HEK293T (cell line): Measurements from ENCODE around the gene GPX4.

Experiments
- CTCF ChIA-PET: fragments of 350-600 bp; formaldehyde crosslinking; extraction: SDS; loops from one replicate; lab custom pipeline; 2021; ENCODE audit warnings: antibody characterized with exemption, inconsistent platforms; lab: Yijun Ruan, JAX
- POLR2A ChIA-PET: fragments of 350-600 bp; formaldehyde crosslinking; extraction: SDS; loops from one replicate; lab custom pipeline; 2020; ENCODE audit warnings: antibody characterized with exemption, inconsistent platforms; lab: Yijun Ruan, JAX
- DNase-seq: peaks from one replicate; pipeline ENCODE4 v3.0.0; 2012; ENCODE audit warnings: mixed read lengths; ENCODE audit errors: extremely low spot score
- ARNT ChIP-seq: fragments of 450-650 bp; IDR thresholded peaks from 2 replicates; pipeline ENCODE4 v1.6.1; 2017; ENCODE audit warnings: mild to moderate bottlenecking
- BHLHE40 ChIP-seq: fragments of 450-650 bp; IDR thresholded peaks from 2 replicates; pipeline ENCODE4 v1.6.1; 2016; ENCODE audit warnings: mild to moderate bottlenecking, moderate library complexity, borderline replicate concordance
- CTBP1 ChIP-seq: fragments of 450-650 bp; IDR thresholded peaks from 2 replicates; pipeline ENCODE4 v1.6.1; 2016; ENCODE audit warnings: borderline replicate concordance
- ELF4 ChIP-seq: fragments of 450-650 bp; IDR thresholded peaks from 2 replicates; pipeline ENCODE4 v1.6.1; 2017; ENCODE audit warnings: antibody characterized with exemption
- FOXA1 ChIP-seq: fragments of 450-650 bp; IDR thresholded peaks from 2 replicates; pipeline ENCODE4 v1.6.1; 2016; ENCODE audit warnings: mild to moderate bottlenecking
- FOXK2 ChIP-seq: fragments of 450-650 bp; IDR thresholded peaks from 2 replicates; pipeline ENCODE4 v1.6.1; 2016; ENCODE audit warnings: mild to moderate bottlenecking
- FOXM1 ChIP-seq: fragments of 450-650 bp; IDR thresholded peaks from 2 replicates; pipeline ENCODE4 v1.6.1; 2017; ENCODE audit warnings: mild to moderate bottlenecking, borderline replicate concordance
- HDGF ChIP-seq: fragments of 450-650 bp; IDR thresholded peaks from 2 replicates; pipeline ENCODE4 v1.6.1; 2017; ENCODE audit warnings: antibody characterized with exemption, borderline replicate concordance
- L3MBTL2 ChIP-seq: fragments of 450-650 bp; conservative IDR thresholded peaks from 2 replicates; pipeline ENCODE4 v1.6.1; 2016; ENCODE audit warnings: mild to moderate bottlenecking
- LEF1 ChIP-seq: fragments of 450-650 bp; IDR thresholded peaks from 2 replicates; pipeline ENCODE4 v1.6.1; 2017; ENCODE audit warnings: mild to moderate bottlenecking, borderline replicate concordance
- NFRKB ChIP-seq: fragments of 450-650 bp; IDR thresholded peaks from 2 replicates; pipeline ENCODE4 v1.6.1; 2016; ENCODE audit warnings: mild to moderate bottlenecking, moderate library complexity
- SP1 ChIP-seq: fragments of 450-650 bp; IDR thresholded peaks from 2 replicates; pipeline ENCODE4 v1.6.1; 2017
- TARDBP ChIP-seq: fragments of 450-650 bp; IDR thresholded peaks from 2 replicates; pipeline ENCODE4 v1.6.1; 2016
- ZNF384 ChIP-seq: fragments of 450-650 bp; IDR thresholded peaks from 2 replicates; pipeline ENCODE4 v1.6.1; 2016
- TF ChIP-seq, protein P1 (sequence below): fragments of 450-650 bp; IDR thresholded peaks from 2 replicates; pipeline ENCODE4 v1.6.1; 2016

Gene GPX4

DNA sequence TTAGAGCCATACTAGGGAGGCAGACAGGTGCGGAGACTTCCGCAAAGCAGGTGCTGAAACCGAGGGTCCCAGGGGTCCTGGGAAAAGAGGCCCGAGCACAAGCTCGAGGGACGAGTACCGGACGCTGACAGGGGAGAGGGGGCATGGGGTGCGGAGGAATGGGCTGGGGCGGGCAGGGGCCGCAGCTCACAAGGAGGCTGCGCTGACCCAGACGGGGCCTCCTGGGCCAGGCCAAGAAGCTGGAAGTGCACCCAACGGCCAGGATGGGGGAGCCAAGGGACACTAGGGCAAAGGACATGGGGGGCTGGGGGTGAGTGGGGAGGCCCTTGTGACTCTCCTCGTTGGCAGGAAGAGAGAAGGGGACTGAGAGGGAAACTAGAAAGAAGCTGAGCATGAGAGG, 10.5 kb upstream of the GPX4 start:
- ChIA-PET POLR2A (interaction anchor here (1.6 to 1.7 kb wide), 2 partner anchors 8 to 175 kb away, joined by 6 to 11 read pairs; no protein-coding TSS in a partner anchor), CTCF (no interaction called here)
- TF ChIP-seq NFRKB (no peak), BHLHE40 (no peak)
- DNase-seq, result no peak

DNA sequence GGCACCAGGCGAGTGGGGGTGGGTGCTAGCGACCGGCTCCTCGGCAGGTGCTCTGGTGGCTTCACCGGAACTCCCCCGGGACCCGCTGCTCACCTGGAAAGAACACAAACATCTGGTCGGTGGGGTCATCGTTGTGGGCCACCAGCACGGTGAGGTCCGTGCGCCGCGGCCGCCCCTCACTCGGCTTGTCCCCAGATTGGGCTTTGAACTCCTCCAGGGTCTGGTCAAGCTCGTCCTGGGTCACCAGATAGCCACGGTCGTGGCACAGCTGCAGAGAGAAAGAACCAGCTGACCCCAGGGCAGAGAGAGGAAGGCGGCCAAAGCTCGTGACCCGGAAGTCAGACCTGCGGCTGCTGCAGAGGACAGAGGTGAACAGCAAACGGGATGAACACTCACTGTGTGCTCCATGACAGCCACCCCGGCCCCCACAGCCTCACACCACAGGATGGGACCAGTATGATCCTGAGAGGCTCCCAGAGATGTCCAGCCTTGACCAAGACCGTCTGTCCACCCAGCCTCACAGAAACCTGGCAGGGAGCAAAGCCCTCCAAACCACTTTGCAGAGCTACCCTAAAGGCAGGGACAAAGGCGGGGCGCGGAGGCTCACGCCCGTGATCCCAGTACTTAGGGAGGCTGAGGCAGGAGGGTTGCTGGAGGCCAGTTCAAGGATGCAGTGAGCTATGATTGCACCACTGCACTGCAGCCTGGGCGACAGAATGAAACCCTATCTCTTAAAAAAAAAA, 9.8 kb upstream of the GPX4 start:
- TF ChIP-seq ARNT (no peak), ZNF384 (no peak), FOXA1 (no peak), L3MBTL2 (no peak), ELF4 (no peak), BHLHE40 (no peak), FOXM1 (no peak)
- CTCF ChIA-PET, result interaction anchor here (0.6 kb wide), 1 partner anchor 101 kb away, joined by 3 read pairs; no protein-coding TSS in a partner anchor
- no peak for DNase-seq
- POLR2A ChIA-PET, result interaction anchor here (1.1 to 1.7 kb wide), 3 partner anchors 9 to 175 kb away, joined by 4 to 11 read pairs (median 6); partner anchors contain the start of gene RNU6-2

DNA sequence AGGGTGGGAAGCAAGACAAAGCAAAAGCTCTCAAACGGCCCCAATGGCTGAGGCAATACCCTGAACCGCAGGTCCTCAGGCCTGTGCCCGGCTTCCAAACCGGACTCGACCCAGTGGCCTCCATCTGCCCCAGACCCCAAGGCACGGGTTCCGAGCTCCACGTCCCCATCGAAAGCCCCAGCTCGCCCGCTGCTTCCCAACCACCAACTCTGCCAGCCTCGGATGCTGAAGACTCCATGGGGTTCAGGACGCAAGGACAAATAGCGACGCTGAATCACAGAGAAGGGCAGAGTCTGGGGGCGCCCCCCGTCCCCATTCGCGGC, 9.2 kb upstream of the GPX4 start:
- no peak for DNase-seq
- TF ChIP-seq FOXA1 (no peak), TARDBP (no peak), ZNF384 (no peak), FOXK2 (no peak), LEF1 (no peak)
- CTCF ChIA-PET, result interaction anchor here (0.6 kb wide), 1 partner anchor 100 kb away, joined by 3 read pairs; no protein-coding TSS in a partner anchor
- POLR2A ChIA-PET, result interaction anchor here (1.1 to 1.7 kb wide), 3 partner anchors 9 to 174 kb away, joined by 4 to 11 read pairs (median 6); partner anchors contain the start of gene RNU6-2

DNA sequence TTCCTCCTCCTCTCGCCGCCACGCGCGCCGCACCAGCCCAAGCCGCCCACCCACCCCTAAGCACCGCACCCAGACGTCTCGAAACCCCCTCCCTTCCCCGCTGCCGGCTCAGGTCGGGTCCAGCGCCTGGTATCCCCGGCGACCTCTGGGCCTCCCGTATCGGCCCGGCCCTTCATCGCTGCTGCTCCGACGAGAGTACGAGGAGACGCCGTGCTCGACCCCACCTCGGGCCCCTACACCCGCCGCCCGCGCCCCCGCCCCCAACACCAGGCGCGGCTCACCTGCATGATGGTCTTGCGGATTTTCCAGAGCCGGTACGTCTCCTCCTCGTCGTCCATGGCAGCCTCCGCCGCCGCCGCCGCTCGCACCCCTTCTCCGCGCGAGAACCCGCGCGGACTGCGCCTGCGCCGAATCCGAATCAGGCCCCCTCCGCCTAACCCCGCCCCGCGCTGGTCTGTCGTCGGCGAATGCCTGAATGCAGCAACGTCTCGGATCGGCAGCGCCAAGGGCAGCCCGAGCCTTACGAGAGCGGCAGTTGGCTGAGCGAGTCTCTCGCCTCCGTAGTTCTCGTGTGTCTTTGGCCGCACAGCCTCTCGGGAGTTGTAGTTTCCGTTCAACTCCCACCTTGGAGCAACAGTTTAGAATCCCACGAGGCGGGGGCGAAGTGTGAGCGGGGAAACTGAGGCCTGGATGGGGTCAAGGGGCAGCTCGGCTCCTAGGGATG, 8.7 kb upstream of the GPX4 start, which contains the start of gene POLR2E:
TSS of gene POLR2E (minus strand) at position 398 of the 724 bp plus-strand sequence. CDS start at position 338, 60 bp downstream.
- ChIA-PET POLR2A (interaction anchor here (1.1 to 1.7 kb wide), 3 partner anchors 10 to 174 kb away, joined by 4 to 11 read pairs (median 6); partner anchors contain the start of gene RNU6-2), CTCF (interaction anchor here (0.6 kb wide), 1 partner anchor 100 kb away, joined by 3 read pairs; no protein-coding TSS in a partner anchor)
- peak; percentile 94 for DNase-seq
- TF ChIP-seq ZNF384 (no peak), ARNT (no peak), ELF4 (0 out of 2 replicates have a peak, but pooled peaks have one; percentile 6), L3MBTL2 (peak; percentile 17; the same call in 1 of the 2 replicates), FOXM1 (no peak), HDGF (no peak), CTBP1 (no peak)
- TF ChIP-seq, protein P1, sequence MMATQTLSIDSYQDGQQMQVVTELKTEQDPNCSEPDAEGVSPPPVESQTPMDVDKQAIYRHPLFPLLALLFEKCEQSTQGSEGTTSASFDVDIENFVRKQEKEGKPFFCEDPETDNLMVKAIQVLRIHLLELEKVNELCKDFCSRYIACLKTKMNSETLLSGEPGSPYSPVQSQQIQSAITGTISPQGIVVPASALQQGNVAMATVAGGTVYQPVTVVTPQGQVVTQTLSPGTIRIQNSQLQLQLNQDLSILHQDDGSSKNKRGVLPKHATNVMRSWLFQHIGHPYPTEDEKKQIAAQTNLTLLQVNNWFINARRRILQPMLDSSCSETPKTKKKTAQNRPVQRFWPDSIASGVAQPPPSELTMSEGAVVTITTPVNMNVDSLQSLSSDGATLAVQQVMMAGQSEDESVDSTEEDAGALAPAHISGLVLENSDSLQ, result peak; percentile 74

DNA sequence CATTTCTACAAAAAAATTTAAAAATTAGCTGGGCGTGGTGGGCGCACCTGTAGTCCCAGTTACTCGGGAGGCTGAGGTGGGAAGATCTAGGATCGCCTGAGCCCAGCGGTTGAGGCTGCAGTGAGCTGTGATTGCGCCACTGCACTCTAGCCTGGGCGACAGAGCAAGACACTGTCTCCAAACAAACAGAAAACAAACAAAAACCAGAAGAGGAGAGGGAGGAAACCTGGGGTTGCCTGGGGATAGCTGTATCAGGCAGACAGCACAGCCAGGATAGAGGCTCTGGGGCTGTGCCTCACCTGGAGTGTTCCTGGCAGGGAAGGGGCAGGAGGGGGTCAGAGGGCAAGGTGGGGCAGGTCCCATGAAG, 6.0 kb upstream of the GPX4 start:
- TF ChIP-seq SP1 (no peak), ELF4 (no peak), L3MBTL2 (no peak), ZNF384 (no peak)
- TF ChIP-seq, protein P1, result no peak
- CTCF ChIA-PET, result no interaction called here
- POLR2A ChIA-PET, result interaction anchor here (1.1 to 1.4 kb wide), 2 partner anchors 71 to 171 kb away, joined by 3 to 7 read pairs; partner anchors contain the start of genes CIRBP and CNN2
- no peak for DNase-seq

DNA sequence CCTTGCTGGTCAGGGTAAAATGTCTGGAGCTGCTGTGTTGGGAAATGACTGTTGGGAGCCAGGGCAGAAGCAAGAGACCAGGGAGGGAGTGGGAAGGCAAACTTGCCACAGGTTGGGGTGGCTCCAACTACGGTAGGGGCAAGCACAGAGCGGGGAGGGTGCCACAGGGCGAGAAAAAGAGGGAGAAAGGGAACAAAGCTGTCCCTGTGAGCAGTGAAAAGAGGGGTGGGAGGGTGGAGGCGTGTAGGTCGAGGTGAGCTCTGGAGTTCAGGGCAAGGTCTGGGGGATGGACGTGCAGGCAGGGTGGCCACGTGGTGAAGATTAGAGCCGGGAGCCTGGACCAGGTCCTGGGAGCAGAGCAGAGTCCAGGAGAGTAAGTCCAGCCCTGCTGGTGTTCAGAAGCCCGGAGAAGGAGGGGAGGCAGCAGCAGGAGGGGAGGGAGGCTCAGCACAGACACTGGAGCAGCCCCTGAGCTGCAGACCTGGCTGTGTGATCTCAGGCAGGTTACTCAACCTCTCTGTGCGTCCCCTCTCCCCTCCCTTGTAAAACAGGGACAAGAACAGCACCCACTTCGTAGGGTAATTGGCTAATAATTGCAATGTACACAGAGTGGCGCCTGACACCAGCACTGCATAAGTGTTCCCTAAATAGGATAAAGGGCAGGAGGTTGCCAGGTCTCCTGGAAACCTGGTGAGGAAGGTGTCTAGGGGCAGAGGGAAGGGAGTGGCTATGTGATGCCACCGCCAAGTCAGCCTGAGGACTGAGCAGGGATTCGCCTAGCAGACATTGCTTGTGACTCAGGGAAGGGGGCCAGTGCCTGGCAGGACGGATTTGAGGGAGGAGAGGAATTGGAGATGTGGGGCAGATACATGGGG, 5.4 kb upstream of the GPX4 start:
- ChIA-PET POLR2A (interaction anchor here (1.1 to 1.4 kb wide), 2 partner anchors 72 to 171 kb away, joined by 3 to 7 read pairs; partner anchors contain the start of genes CIRBP and CNN2), CTCF (no interaction called here)
- no peak for DNase-seq
- TF ChIP-seq HDGF, result no peak
- TF ChIP-seq FOXM1, result no peak
- TF ChIP-seq ZNF384, result no peak
- TF ChIP-seq, protein P1, result no peak
- TF ChIP-seq BHLHE40, result no peak
